Stimulated activated CD4-positive, alpha-beta T cell treated with anti-CD3 and anti-CD28 coated beads, Interleukin-2, amount 100 ng/mL, for 4 hours (primary cell): ENCODE data around the gene KLF7.

Source experiments
- DNase-seq: peaks from one replicate; pipeline ENCODE4 v3.0.0-alpha.2; 2020; ENCODE audit warnings: low read depth

The KLF7 gene

GRCh38 chr2:207166349-207167098 is 776 bp upstream of the KLF7 start:
- DNase-seq: peak; percentile 53

- DNase-seq: peak; percentile 96
Measured at GRCh38 chr2:207166039-207166348, 246 bp upstream of the KLF7 start.

- DNase-seq: no peak
Measured at GRCh38 chr2:207164006-207164831, 1.5 kb downstream of the KLF7 start.

DNA sequence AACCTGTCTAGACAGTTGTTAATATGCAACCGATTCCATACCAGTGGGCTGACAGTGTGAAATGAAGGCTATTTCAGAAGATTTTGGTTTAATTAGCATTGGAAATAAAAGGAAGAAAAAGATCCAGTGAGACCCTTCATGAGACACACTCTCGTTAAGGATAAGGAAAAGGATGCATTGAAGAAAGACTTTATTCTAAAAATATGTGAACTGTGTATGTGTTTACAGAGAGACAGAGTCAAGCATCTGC is 2.1 kb downstream of the KLF7 start:
- no peak for DNase-seq

GRCh38 chr2:207163053-207163755 is 2.5 kb downstream of the KLF7 start:
- DNase-seq: no peak

DNA sequence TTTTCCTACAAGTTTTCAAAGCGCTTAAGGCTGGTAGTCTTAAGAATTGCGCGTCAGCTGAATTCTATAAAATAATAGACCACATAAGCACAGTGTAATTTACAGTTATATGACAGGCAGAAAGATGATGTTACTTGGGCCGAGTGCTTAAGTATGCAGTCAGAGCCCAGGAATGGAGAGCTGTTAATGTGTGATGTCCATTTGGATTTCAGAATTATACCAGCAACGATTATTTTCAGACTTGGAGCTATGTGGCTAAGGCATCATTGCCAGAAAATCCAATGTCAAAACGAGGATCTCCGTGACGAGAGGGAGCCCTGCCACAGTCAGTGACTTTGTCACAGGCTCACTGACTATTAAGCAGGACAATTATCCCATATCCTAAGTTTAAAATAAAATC is 3.4 kb downstream of the KLF7 start:
- no peak for DNase-seq

- no peak for DNase-seq
Measured at GRCh38 chr2:207161247-207162123, 4.3 kb downstream of the KLF7 start.

DNA sequence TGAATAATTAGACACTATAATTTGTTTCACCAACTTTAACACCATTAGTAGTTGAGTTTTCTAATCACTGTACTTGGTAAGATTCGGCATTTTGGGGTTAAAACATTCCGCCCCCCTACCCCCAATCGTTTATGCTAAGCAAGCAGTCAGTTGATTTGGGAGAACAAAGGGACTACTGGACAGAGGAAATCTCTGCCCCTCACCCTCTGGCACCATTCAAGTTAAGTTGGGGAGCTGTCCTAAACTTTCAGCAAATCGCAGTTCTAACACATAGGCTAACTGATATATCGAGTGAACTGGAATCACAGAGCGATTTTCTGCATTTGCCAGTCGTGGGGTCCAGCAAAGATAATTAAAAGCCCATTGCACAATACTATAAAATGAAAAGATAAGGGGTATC is 5.6 kb downstream of the KLF7 start:
- DNase-seq: no peak

DNA sequence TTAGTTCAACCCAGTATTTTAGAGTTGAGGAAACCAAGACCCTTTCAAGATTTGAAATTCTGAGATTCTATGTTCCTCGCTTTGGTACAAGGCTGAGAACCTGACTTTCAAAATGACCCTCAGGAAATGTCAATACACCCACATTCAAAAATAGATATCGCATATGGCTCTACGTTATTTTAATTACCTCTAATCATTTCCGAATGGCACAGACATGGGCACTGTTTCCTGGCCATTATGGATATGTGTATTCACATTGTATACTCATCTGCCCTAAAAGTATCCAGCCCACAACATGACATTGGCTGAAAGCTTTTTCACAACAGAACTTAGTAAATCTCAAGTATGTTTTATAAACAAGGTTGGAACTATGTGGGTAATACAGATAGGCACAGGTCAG is 6.7 kb downstream of the KLF7 start:
- no peak for DNase-seq

GRCh38 chr2:207157731-207158130 is 8.0 kb downstream of the KLF7 start:
- no peak for DNase-seq

DNA sequence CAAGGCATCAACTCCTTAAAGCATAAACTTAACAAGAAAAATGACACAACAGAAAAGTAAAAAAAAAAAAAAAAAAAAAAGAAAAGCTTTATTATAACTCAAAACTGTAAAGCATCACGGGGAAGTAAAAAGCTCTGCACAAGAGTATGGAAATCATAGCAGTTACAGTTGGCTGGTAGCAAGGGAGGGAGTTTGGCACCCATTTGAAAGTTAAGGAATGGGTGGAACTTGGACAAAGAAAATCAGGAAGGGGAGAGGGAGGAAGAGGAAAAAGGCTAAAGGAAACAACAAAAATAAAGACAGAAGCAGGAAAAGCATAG is 8.6 kb downstream of the KLF7 start:
- DNase-seq: no peak

DNA sequence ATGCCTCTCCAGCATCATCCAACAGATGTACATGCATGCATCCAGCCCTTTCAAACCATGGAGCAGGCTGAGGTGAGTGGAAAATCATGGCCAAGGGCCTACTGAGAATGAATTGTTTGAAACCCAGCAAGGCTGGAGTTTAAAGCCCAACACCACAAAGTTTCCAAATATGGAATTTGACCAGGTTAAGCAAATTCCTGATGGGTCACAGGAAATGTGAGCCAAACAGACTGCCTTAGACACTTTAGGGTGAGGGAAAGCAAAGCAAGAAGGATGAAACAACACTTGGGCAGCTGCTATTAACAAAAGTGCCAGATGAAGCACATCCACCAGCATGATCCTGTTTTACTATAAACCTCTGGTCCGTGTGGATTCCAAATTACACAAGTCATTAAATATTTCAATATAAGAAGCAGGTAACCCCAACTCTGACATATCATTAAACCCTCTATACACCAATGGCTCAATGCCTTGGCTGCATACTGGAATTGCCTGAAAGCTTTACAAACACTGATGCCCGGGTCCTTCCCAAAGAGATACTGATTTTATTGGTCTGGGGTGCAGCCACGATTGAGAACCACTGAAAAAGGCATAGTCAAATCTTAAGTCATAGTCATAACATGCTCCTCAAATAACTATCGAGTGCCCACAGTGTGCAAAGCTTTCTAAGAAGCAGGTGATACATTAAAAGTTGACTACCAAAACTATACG is 9.1 kb downstream of the KLF7 start:
- DNase-seq: no peak

GRCh38 chr2:207155516-207156444 is 10.0 kb downstream of the KLF7 start:
- no peak for DNase-seq

DNA sequence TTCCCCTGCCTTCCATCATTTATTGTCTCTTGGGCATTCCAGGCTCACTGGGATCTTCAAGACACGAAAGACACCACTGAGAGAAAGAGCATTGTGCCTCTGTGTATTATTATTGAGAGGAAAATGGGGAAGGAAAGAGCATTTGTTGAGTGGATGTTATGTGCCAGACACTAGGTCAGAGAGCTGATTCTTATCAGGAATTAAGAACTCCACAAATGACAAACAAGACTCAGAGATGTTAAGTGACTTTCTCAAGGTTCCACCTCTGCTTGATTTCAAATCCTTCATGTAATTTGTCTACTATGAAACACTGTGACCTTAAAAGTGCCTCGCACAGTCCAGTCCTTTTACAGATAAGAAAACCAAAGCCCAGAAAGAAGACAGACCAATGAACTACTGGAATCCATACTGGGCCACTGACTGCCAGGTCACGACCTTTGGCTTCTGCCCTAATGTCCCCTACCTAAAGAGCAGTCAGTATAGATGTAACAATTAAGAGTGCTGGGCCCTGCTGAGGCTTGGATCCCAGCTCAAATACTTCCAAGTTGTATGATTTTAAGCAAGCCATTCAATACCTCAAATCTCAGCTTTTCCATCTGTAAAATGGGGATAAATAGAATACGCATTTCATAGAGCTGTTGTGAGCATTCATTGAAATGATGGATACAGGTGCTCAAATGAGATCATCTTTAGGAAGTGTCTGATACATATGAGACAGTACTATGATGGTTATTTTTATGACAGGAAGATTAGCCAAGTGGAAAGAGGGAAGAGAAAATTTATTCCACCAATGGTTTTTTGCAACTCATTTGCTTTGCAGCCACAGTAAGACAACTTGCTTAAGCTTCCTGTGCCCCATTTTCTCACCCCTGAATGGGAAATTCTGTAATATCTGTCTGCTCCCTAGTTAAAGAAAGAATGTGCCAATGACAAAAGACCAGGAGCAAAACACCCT is 10.9 kb downstream of the KLF7 start:
- no peak for DNase-seq

DNA sequence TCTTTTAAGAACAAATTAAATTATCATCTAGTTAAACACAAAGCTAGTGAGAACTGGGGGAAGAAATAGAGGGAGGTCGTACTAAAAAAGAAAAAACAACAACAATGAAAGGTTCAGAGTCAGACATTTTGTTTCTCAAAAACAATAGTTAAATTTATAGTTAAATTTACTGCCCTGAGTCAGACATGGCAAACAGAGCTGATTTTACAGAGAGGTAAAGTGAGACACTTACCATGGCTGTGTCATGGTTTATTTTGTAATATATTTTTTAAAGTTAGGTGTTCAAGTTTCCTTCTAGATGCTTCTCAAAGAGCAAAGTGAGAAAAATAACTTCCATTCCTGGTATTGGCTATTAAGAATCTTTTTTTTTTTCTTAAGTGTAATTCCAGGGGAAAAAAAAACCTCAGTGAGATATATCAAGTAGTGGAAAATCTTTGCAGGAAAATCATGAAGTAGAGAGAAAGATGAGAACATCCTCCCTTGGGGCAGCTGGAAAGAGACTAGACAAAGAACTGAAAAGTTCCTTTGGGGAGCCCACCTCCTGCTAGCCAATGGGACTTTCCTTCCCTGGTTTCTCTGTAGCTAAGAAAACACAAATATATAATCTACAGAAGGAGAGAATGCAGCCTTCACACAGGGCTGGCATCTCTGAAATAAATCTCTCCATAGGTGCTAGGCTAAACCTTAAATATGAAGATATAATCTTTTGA is 12.3 kb downstream of the KLF7 start:
- no peak for DNase-seq

- DNase-seq: no peak
Measured at GRCh38 chr2:207151048-207151447, 14.7 kb downstream of the KLF7 start.

DNA sequence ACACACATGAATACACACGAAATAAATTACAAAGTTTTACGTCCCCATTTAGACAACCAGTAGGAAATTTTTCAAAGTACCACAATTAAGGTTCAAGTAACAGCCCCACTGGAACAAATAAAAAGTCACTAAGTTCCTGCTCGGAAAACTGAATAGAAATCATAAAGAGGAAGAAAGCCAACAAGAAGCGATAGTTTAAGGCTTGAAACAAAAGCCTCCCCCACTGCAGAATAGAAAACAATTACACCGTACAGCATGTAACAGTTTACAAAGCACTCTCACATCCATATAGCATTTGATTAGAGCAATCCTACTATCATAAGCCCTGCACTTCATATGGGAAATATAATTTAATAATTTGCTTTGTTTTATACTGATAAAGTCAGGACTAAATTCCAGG is 15.5 kb downstream of the KLF7 start:
- no peak for DNase-seq

DNA sequence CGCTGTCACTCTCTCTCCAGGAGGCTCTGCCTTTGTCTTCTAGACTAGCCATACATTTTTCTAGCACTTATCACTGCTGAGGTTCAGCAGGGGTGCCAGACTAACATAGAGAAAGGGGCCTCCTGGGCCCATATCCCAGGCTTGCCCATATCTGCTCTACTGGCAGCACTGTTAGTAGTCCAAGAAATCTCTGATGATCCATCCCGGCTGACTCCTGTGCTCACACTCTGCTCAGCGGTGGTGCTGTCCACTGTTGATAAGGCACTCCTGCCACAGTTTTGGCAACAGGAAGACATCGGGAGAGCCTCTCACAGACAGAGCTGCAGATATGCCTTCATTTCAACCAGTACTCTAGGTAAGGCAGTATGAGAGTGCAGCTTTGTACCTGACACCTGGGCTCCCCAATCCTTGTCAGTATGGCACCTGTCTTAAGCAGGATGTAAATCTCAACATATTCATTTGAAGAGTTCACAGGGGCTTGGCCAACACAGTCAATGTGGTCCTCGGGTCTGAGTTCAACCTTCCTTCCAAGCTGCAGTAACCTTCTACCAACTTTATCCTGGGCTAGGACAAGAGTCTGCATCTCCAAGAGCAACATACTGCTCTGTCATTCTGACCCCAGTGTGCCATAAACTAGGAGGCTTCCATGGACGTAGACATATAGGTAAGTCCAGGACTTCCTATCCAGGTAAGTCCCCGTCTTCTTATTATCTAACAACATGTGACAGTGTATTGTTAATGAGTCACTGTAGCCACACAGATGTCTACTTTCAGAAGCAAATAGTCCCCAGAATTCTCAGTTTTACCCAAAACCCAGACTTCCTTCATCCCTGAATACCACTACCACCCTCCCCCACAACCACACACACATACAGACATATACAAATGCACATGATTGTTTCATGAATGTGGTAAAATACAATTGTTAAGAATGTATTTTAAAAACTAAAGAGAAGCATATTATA is 16.2 kb downstream of the KLF7 start:
- DNase-seq: no peak
